HG03460 (cell line): Measurements from ENCODE around the gene SPEM1.

Experiments used
- ATAC-seq: cut with Tn5 transposase; IDR thresholded peaks from one replicate; pipeline ENCODE4 v1.9.1; 2021; ENCODE audit not compliant: unreplicated experiment

Gene SPEM1

DNA sequence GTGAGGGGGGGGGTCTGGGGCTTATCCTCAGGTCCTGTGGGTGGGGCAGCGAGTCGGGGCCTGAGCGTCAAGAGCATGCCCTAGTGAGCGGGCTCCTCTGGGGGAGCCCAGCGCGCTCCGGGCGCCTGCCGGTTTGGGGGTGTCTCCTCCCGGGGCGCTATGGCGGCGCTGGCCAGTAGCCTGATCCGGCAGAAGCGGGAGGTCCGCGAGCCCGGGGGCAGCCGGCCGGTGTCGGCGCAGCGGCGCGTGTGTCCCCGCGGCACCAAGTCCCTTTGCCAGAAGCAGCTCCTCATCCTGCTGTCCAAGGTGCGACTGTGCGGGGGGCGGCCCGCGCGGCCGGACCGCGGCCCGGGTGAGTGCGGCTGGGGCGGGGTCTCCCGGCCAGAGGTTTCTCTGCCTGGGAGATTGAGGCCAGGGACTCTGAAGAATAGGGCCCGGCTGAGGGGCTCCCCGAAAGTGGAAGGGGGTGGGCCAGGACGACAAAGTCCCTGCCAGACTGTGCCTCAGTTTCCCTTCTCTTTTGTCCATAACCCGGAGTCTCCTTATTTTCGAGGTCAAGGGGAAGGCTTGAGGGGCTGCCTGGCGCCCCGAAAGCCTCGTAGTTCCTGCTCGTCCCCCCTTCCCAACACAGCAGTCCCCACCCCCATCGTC is 19.5 kb downstream of the SPEM1 start, which contains the start of gene FGF11:
FGF11 (plus strand) TSS at position 51 of the 651 bp plus-strand sequence; CDS start at position 160, 109 bp downstream.
- ATAC-seq, result no peak

DNA sequence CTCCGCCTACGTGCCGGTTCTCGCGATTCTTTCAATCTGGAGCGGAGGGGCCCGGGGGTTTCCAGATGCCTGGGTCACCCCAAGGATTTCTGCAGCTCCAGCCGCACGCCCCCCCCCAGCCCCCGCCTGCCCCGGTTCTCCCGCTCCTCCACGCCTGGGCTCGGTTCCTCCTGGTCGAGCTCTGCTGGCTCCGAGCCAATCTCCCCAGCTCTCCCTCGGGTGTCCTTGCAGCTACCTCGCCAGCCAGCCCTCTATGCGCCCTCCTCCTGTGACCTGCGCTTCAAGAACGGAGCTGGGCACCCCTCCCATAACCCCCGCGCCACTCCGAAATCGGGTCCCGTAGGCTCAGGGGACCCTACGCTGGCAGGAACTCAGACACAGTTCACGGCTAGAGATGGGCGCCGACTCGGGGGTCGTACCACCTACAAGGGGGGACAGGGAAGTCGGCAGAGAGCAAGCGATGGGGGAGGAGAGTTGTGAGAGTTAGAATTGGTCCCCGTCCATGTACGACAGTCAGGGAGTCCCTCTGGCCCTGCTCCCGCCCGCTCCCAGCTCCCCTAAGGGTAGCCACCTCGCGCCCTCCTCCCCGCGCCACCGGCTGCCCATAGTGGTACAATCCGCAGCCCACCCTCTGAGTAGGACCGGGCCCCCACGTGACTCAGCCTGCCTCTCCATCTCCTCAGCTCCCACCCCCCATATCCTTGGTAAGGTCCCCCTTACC is 20.1 kb downstream of the SPEM1 start:
- ATAC-seq, result no peak

DNA sequence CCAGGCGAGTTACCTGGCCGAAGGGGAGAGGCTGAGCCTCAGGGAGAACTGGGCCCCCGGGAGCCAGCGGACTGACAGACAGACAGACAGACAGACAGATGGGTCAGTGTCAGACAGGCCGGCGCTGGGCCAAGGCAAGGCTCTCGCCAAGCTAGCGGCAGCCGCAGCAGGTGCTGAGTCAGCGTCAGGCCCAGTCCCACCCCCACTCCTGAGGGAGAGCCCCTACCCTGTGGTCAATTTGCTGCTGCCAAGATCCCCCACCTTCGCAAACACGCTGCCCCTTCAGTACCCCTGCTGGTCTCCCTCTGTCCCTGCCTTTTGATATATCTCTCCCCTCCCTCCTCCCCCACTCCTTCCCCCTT is 20.7 kb downstream of the SPEM1 start:
- ATAC-seq, result no peak

DNA sequence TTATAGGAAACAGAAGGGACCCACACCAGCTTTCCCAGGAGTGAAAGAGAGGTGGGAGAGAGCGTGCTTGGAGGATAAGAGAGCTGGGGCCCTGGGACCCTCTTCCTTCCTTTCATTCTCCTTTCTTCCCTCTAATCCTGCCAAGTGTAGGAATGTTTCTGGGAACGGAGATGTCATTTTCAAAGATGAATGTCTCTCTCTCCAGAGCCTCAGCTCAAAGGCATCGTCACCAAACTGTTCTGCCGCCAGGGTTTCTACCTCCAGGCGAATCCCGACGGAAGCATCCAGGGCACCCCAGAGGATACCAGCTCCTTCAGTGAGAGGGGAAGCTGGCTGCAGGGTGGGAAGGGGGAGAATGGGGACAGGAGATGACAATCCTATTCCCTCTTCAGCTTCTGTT is 21.1 kb downstream of the SPEM1 start:
- ATAC-seq, result no peak

DNA sequence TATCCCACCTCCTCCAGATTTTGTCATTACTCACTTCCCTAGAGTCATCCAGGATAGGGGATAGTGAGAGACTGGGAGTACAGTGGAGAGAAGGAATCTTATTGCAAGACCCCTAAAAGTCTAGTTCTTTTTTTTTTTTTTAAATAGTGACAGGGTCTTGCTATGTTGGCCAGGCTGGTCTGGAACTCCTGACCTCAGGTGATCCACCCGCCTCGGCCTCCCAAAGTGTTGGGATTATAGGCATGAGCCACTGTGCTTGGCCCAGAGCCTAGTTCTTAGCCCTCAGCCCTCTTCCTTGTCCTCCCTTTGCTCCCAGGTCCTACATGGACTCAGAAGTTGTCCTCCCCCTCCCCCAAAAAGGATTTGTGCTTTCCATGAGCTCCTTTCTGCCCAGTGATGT is 22.0 kb downstream of the SPEM1 start:
- no peak for ATAC-seq

DNA sequence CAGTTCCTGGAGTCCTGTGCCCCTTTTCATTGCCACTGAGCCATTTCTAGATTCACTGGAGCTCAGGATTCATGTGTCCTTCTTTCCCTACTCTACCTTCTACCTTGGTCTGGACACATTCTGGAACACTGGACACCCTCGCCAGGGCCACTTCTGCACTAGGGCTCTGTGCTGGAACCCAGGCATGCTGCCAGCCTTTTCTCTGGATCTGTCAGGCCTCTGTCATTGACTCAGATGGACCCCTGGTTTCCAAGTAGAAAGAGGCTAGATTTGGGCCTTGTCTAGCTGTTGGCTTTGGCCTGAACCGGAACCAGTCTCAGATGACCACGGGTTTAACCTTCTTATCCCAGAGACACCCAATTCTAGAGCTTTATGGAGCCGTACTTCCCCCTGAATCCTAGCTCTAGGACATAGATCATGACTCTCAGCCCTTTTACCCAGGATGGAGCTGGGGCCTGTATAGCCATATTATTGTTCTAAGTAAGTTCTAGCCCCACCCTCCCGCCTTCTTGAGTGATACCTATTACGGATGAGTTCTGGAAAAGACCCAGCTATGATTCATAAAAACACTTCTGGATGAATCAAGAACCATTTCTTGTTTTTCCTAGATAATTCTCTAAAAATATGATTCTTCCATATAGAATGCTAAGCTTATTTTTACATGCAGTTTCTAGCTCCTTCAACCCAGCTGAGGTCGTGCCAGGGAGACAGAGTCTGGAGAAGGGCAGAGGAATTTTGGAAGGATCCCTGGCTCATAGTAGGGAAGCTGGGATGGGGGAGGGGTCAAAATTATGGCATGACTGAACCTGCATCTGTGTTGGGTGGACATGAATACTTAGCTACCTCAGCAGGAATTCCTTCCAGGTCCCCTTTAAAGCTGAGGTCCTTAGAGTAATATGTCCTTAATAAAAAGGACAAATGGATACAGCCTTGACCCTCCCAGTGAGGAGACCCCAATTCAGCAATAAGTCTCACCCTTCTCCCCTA is 23.7 kb downstream of the SPEM1 start:
- ATAC-seq, result no peak

DNA sequence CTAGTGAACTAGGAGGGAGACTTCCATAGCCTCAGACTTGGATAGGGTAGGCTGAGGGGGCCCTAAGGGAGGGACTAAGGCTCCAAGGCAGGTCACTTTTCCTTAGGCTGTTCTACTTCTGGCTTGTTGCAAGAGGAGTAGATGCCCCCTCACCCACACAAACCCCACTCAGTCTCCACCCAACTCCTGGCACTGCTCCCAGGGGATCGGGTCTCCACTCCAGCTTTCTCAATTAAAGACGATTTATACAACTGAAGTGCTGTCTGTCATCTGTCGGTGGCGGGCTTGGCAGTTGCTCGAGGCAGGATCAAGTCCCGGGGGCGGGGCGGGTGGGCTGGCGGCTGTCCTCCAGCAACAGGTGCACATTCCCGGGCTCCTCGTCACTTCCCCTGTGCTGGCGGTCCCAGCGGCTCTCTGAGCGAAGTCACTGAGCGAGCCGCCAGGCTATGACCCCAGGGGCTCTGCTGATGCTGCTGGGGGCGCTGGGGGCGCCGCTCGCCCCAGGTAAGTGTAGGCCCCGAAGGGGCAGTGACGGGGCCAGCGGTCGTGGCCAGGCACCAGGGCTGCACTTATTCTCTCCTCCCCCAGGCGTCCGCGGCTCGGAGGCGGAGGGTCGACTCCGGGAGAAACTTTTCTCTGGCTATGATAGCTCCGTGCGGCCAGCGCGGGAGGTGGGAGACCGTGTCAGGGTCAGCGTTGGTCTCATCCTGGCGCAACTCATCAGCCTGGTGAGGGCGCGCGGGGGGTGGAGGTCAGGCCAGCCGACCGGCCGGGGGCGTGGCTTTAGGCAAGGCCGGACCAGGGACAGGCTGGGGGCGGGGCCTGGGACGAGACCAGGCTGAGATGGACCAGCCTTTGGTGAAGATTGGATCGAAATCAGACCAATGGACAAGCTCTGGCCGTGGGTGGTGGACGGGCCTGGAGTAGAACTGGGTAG is 24.8 kb downstream of the SPEM1 start, which contains the start of gene CHRNB1:
CHRNB1 (plus strand) TSS at position 380 of the 937 bp plus-strand sequence; CDS start at position 447, 67 bp downstream.
- peak; percentile 46 for ATAC-seq

DNA sequence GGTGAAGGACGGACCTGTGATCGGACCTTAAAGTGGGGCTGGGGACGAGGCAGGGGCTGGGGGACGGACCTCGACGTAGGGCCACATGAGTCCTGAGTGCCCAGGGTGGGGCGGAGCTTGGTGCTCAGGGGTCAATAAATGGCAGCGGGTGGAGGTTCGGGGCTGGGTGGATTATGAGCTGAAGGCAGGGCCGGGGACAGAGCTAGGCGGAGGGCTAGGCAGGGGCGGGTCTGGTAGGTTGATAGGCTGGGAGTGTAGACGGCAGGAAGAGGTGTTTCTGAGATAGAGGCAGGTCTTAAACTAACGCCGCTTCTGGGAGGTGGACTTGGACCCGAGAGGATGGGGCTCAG is 25.5 kb downstream of the SPEM1 start:
- no peak for ATAC-seq

DNA sequence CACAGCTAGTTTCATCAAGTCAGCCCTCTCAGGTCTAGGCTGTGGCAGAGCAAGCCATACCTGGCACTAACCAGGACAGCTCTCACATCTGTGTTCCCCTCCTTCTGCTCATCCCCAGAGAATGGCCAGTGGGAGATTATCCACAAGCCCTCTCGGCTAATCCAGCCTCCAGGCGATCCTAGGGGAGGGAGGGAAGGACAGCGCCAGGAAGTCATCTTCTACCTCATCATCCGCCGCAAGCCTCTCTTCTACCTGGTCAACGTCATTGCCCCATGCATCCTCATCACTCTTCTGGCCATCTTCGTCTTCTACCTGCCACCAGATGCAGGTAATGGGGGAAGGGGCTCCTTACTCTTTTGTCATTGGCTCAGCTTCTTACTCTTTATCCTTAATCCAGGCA is 28.3 kb downstream of the SPEM1 start:
- ATAC-seq, result no peak

DNA sequence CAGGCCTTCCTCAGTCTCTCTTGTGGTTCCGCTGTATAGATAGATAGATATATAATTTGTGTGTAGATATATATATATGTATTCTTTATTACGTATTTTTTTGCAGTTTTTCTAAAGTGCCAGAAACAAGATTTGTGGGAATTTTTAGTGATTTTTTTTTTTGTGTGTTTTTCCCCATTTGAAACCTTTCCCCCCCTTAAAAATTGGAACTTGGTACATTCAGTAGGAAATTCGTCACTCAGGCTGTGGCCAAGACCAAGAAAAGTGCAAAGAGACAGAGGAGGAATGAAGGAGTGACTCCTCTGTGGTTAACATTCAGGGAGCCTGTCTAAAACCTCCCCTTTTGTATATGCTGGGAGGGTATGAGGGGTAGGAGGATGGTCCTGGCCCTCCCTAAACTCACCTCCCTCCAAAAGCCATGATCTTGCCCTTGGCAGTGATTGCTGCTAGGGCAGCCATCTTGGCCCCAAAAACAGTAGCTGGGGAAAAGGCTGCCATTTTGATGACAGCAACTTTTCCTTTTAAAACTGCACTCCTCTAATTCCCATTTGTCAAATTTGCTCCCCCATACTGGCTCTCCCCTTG is 39.9 kb downstream of the SPEM1 start:
- no peak for ATAC-seq

DNA sequence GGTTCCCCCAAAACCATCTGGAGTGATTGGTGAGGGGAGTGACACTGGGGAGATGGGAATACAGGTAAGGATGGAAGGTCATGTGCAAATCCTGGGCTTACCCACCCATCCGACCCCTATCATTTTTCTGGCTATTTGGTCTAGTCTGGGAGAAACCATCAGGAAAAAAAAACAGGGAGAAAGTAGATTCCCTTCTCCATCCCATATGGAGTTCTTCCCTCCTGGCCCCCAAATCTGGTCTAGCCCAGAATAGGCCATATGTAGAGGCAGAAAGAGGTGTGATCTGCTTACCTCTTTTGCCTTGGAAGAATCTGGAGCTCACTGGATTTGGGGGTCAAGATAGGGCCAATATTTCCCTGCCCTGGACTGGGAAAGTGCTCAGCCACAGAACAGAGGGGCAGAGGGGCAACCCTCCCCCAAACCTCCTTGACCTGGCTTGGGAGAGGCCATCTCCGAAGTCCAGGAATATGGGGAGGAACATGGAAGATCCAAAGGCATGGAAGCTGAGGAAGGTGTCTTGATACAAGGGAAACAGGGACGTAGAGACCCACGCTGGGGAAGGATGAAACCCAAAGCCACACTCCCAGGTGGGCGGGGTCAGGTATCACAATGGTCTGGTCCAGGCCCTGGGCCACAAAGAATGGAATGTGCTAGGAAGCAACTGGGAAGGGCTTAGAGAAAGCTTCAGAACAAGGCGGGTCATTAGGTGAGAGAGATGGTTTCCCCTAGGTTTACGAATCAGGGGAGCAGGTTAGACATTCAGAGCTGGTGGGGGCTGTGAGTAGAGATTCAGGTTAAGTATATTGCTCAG is 40.9 kb downstream of the SPEM1 start:
- ATAC-seq, result no peak

DNA sequence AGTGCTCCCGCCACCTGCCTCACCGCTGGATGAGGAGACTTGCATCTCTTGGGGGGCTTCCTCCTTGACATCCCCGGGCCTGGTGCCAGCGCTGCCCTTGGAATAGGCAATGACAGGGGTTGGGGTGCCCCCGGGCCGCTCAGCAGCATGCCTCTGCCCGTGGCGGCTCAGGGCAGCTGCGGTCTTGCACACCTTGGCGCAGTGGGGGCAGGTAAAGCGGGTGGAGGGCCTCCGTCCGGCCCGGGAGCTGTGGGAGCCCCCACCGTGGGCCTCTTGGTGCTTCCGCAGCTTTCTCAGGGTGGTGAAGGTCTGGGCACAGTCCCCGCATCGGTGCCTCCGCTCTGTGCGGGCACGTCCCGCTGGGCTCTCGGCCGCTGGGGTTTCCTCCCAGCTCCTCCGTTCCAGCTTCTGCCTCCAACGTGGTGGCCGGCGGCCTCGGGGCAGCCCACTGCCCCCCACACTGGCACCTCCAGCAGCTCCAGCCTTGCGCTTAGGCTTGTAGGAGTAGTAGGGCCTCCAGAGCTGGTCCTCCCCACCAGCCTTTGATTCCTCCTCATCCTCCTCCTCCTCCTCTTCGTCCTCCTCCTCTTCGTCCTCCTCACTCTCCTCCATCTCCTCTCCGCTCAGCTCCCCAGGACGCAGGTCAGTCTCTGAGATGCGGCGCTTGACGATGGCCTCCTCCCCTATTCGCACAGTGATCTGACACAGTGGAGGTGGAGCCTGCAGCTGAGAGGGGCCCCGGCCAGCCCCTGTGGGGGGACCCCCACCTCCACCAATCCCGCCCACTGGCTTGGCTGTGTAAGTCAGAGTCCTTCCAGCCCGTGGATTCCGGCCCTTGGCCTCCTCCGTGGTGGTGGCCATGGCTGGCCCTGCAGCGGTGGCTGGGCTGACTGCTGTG is 42.6 kb downstream of the SPEM1 start:
- ATAC-seq, result no peak

DNA sequence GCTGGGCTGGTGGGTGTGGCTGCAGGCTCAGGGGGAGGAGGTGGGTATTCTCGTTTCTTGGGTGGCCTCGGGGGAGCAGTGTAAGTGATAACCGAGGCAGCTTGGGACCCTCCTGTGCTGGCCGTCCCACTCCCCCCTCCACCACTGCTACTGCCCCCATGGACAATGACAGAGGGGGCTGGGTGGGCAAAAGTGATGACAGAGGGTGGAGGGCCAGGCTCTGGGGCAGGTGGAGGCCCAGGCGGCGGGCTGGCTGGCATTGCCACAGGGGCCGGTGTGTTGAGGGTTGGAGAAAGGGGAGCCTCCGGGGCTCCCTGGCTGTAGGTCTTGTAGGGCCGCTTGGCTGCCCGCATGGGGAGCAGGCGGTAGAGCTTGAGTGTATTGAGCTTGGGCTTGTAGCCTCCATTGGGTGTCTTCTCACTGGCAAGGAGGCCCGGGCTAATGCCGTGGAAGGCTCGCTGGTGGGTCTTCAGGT is 43.3 kb downstream of the SPEM1 start:
- no peak for ATAC-seq

DNA sequence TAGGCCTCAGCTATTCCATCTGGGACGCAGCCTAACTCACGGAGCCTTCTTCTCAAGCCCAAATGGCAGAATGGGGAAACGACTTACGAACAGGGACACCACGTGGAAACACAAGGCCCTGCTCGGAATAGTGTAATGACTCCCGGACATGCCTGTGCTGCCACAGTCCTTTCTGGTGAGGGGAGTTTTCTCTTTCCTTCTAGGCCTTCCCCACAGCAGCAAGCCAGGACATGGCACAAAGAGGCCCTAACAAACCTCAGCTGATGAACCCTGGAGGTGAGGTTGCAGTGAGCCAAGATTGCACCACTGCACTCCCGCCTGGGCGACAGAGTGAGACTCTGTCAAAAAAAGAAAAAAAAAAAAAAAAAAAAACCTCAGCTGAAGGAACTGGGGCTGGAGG is 44.0 kb downstream of the SPEM1 start:
- ATAC-seq, result no peak

DNA sequence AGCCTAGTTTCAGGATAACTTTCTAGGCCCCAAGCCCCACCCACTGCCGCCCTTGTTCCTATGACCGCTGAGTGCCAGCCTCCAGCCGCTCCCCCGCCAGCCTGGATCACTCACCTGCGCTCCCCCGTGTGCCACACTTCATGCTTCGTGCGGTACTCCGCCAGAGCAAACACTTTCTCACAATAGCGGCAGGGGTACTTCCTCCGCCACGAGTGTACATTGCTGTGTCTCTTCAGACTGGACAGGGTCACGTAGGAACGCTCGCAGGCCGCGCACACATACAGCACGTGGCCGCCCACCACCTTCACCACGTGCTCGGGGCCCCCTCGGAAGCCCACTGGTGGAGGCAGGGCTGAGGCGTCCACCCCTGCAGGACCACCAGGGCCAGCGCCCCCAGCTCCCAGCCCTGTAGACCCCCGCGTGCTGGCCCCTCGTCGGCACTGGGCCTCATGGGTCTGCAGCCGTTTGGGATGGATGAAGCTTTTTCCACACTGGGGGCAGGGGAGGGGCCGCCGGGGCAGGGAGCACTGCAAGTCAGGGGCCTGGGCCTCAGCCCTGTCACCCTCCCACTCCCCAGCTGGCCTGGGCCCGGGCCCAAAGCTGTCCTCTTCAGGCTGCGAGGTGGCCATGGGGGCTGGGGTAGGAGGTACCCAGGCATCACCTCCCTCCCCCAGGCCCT is 45.6 kb downstream of the SPEM1 start:
- no peak for ATAC-seq

DNA sequence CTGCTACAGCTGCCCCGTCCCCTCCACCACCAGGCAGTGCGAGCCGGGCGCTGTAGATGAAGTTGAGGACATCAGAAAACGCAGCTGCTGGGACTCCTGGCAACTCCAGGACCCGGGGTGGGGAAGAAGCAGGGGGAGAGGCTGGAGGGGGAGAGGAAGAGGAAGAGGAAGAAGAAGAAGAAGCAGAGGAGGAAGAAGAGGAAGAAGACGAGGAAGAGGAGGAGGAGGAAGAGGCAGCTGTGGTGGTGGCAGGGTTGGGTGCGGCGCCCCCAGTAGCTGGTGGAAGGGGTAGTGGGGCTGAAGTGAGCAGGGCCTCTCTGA is 46.2 kb downstream of the SPEM1 start:
- no peak for ATAC-seq

DNA sequence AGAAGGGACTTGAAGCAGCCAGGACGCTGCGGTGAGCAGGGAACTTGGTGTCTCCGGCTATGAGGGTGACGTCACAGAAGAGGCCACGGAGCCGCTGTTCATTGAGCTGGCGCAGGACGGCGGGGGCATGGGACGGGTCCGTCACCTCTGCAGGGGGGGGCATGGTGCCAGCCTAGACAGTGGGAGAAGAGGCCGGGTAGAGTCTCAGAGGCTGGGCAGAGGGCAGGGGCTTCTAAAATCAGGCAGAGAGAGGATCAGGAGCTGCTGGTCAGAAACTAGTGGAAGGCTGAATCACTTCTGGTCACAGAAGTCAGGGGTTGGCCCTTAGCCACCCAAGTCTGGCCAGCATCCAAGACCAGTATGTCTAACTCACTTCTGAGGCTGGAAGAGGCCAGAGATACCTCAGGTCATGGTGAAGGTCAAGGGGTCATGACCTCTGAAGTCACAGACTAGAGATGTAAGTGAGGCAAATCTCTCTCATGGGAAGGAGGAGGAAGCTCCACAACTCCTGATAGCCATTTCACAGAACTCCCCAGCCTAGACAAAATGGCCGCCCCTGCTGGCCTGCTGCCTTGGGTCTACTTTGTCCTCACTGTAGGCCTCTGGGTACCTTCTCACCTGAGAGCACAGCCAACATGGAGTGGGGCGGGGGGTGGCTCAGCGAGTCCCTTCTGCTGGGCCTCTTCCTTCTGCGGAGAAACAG is 46.7 kb downstream of the SPEM1 start:
- ATAC-seq, result no peak
